Thyroid gland (tissue), 4 donors: Measurements from ENCODE around the gene TMTC4.

Experiments
- POLR2A ChIP-seq, 2 donors: fragments of 450-650 bp; IDR thresholded peaks; one replicate each; pipeline ENCODE4 v1.6.1; 2017; ENCODE audit warnings: antibody characterized with exemption in 2 of 2, mild to moderate bottlenecking in 2 of 2, moderate library complexity in 1 of 2
- TF ChIP-seq, protein P1 (sequence below), 6 experiments: fragments of 200-600 bp in 3 of 6; fragments of 450-650 bp in 3 of 6; sonication (generic) in 3 of 6; IDR thresholded peaks; one replicate each; pipeline ENCODE4 v1.5.1; 2016 to 2019; ENCODE audit warnings: antibody characterized with exemption in 6 of 6, mild to moderate bottlenecking in 2 of 6, inconsistent platforms in 1 of 6, moderate library complexity in 1 of 6

DNA sequence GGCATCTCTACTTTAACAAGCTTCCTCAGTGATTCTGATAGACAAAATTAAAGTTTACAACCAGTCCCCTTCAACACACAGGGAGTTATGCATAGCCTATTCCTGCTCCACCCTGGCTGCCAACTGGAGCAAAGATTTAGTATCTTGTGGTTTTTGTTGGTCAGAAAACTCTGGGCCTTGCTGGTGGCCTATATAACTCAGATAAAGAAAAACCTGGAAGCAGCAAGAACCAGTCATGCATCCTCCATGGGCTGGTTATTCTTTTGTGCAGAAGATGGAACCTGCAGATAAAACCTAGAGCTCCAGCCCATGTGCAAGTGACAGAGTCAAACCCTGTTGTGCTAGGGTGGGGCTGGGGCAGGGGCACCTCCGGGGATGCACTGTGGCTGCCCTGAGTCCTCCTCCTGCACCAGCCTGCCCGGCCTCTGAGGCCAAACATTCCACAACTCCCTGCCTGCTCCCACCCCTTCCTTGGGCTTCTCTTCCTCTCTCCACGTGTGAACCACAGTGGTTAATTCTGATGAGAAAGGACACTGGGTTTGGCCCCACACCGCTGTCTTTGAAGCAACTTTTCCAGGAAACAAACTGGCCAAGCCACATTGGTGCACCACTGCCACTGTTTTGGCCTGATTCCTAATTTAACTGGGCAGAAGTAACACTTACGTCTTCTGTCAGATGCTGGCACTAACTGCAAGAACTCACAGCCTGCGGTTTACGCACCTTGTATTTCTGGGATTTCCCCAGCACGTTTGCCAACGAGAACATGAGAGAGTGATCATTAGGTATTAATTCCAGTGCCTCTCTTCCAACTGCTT, 62.7 kb downstream of the TMTC4 start:
- TF ChIP-seq, protein P1, sequence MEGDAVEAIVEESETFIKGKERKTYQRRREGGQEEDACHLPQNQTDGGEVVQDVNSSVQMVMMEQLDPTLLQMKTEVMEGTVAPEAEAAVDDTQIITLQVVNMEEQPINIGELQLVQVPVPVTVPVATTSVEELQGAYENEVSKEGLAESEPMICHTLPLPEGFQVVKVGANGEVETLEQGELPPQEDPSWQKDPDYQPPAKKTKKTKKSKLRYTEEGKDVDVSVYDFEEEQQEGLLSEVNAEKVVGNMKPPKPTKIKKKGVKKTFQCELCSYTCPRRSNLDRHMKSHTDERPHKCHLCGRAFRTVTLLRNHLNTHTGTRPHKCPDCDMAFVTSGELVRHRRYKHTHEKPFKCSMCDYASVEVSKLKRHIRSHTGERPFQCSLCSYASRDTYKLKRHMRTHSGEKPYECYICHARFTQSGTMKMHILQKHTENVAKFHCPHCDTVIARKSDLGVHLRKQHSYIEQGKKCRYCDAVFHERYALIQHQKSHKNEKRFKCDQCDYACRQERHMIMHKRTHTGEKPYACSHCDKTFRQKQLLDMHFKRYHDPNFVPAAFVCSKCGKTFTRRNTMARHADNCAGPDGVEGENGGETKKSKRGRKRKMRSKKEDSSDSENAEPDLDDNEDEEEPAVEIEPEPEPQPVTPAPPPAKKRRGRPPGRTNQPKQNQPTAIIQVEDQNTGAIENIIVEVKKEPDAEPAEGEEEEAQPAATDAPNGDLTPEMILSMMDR (IDR thresholded peaks at IDR 0.05), result no peak
- TF ChIP-seq POLR2A (IDR thresholded peaks at IDR 0.05), result no peak
